Ovary (tissue), 9 donors: ENCODE measurements around the gene NPAT. TPM values are rescaled to one million over a fixed set of nuclear protein-coding genes. Genes with fewer than 3 reads are reported as not detected.

Experiments
- DNase-seq, 5 donors: peaks; one replicate each; pipeline ENCODE4 v3.0.0-alpha.2; 2019 to 2020
- H3K27ac ChIP-seq, 2 donors: fragments of 200-600 bp; one replicate each; pipeline versions ENCODE4 v1.5.1 to v1.8.0; 2019 to 2022
- H3K27me3 ChIP-seq: fragments of 200-600 bp; one replicate; pipeline ENCODE4 v1.8.0; 2022
- H3K36me3 ChIP-seq: fragments of 200-600 bp; sonication (generic); one replicate; pipeline ENCODE4 v1.5.1; 2019
- H3K4me1 ChIP-seq: one replicate; pipeline ENCODE4 v1.8.1; 2013; ENCODE audit warnings: mild to moderate bottlenecking, moderate library complexity; ENCODE audit not compliant: insufficient read depth
- H3K4me3 ChIP-seq: fragments of 200-600 bp; sonication (generic); one replicate; pipeline ENCODE4 v1.5.1; 2017
- H3K9me3 ChIP-seq, 2 donors: fragments of 200-600 bp in 1 of 2; sonication (generic) in 1 of 2; one replicate each; pipeline versions ENCODE4 v1.5.1 to v1.8.1; 2013 to 2019; ENCODE audit warnings: mild to moderate bottlenecking in 1 of 2, moderate library complexity in 1 of 2
- CTCF ChIP-seq, 3 donors: fragments of 450-650 bp in 2 of 3; fragments of 200-600 bp in 1 of 3; IDR thresholded peaks; one replicate each; pipeline versions ENCODE4 v1.5.1 to v1.8.0; 2016 to 2022; ENCODE audit warnings: antibody characterized with exemption in 3 of 3, mild to moderate bottlenecking in 1 of 3
- EP300 ChIP-seq: sonication (generic); formaldehyde crosslinking; IDR thresholded peaks from one replicate; pipeline ENCODE4 v1.6.1; 2017; ENCODE audit warnings: antibody characterized with exemption
- POLR2A ChIP-seq: fragments of 450-650 bp; IDR thresholded peaks from one replicate; pipeline ENCODE4 v1.6.1; 2017; ENCODE audit warnings: antibody characterized with exemption, mild to moderate bottlenecking, moderate library complexity
- WGBS, 3 donors: extraction: QIAGEN DNeasy Blood & Tissue Kit in 1 of 3; methylation state at CpG; one replicate each; pipeline versions ENCODE4 v1.1.5 to v1.1.7; 2013 to 2017; 5-methylcytosine and 5-hydroxymethylcytosine counted together
- intact Hi-C, 4 donors: fragments of 100-400 bp; cut with DNase I; formaldehyde crosslinking; loops; one replicate each; pipeline versions ENCODE4 v1.11.0 to v1.15.1; 2022 to 2023
- polyA plus RNA-seq, 2 donors: library from polyadenylated mRNA; stranded (reverse); fragments of 200-250 nt in 1 of 2; fragments of 350-450 nt in 1 of 2; fragmentation: Illumina TruSeq in 1 of 2; extraction: RNeasy Lipid Tissue Mini Kit (QIAGEN cat#74804) in 1 of 2; gene quantifications; one replicate each; pipeline ENCODE4 v1.2.3, GENCODE V29; 2013 to 2014
- total RNA-seq, 7 donors: library from RNA; depleted of rRNA in 2 of 7; stranded (reverse); fragments of >200 nt in 2 of 7; fragmentation: NEBNext Ultra II Directional in 3 of 7; extraction: Animal tissue kit (Norgen Biotek cat#: 25700) in 3 of 7; gene quantifications; one replicate each; pipeline versions ENCODE4 v1.1.0 to v1.2.4, GENCODE V29; 2016 to 2023
- donor health status: DM: no; HTN: no; CAD: no; lungs with moderate emphysema.
- donor health status: DM: no; HTN: no; CAD: no.
- donor health status: Bipolar disorder and iron deficiency.
- donor health status: DM: yes; HTN: yes; CAD: no.
- donor health status: DM: no; HTN: no; CAD: no.
- donor health status: DM: yes; HTN: yes; CAD: no.

Gene NPAT
- total and polyA plus RNA-seq, 9 donors = 6.2 to 23.3 (median 16.5) TPM

- 94 to 95% (median 94%) methylated on average over 2 of the region's 2 CpGs for WGBS, 3 donors
- Histone ChIP-seq H3K9me3 (no peaks in the 10 kb centered on the region), H3K36me3 (no peaks in the 10 kb centered on the region), H3K4me3 (no peak overlapping the region), H3K4me1 (peaks cover 3% of the 10 kb centered on the region), H3K27me3 (no peaks in the 10 kb centered on the region), H3K27ac (no peak overlapping the region)
- intact Hi-C loops = loop anchor here in 2 of 4 donors (10.0 kb wide), 2 partner anchors 101 to 239 kb away; partner anchors contain the start of genes ACAT1 (in 1 of the 2) and C11orf65 (in 1 of the 2)
- no peak for DNase-seq
- TF ChIP-seq EP300 = no peak
Measured at GRCh38 chr11:108226036-108226435, 3.6 kb upstream of the NPAT start.

- Histone ChIP-seq H3K4me1 (peaks cover 5% of the 10 kb centered on the region), H3K36me3 (no peaks in the 10 kb centered on the region), H3K27ac (no peak overlapping the region), H3K4me3 (no peak overlapping the region), H3K27me3 (no peaks in the 10 kb centered on the region), H3K9me3 (no peaks in the 10 kb centered on the region)
- DNase-seq = no peak
- 91 to 92% (median 92%) methylated on average over 14 of the region's 14 CpGs for WGBS, 3 donors
- intact Hi-C loops = loop anchor here in 2 of 4 donors (5.0 to 10.0 kb wide), 5 partner anchors 100 to 442 kb away; partner anchors contain the start of genes ACAT1 (in 2 of the 2), C11orf65 (in 1 of the 2), CUL5 (in 1 of the 2) and DDX10 (in 1 of the 2)
- TF ChIP-seq POLR2A (no peak), EP300 (no peak), CTCF (IDR thresholded peaks at IDR 0.05) (no peak)
Measured at GRCh38 chr11:108224911-108225786, 2.7 kb upstream of the NPAT start.

DNA sequence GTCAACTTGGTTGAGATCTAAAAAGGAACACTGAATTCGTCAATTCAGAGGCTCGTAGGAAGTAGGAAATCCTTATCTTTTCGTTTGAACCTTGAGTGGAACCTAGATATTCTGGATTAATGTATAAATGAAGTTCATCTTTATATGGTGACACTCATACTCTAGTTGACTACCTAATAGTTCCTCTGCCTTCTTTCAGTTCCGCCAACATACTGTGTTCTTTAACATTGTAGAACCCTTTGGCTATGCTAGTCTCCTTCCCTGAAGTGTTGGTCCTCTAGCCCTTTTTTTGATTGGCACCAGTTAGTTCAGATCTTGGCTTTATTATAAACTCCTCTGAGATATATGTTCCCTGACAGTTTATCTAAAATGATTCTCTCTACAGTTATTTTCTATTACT is 1.9 kb upstream of the NPAT start:
- DNase-seq = no peak
- Histone ChIP-seq H3K9me3 (no peaks in the 10 kb centered on the region), H3K27ac (peak overlapping the region in 1 of 2 donors; percentile 95), H3K4me3 (peak overlapping the region; percentile 71), H3K36me3 (no peaks in the 10 kb centered on the region), H3K27me3 (no peaks in the 10 kb centered on the region), H3K4me1 (peaks cover 5% of the 10 kb centered on the region)
- intact Hi-C loops = loop anchor here in 2 of 4 donors (5.0 to 10.0 kb wide), 5 partner anchors 100 to 443 kb away; partner anchors contain the start of genes ACAT1 (in 2 of the 2), C11orf65 (in 1 of the 2), CUL5 (in 1 of the 2) and DDX10 (in 1 of the 2)
- no peak for TF ChIP-seq CTCF (IDR thresholded peaks at IDR 0.05)
- no peak for TF ChIP-seq EP300
- TF ChIP-seq POLR2A = no peak
- 61 to 68% (median 67%) methylated on average over 4 of the region's 4 CpGs for WGBS, 3 donors

DNA sequence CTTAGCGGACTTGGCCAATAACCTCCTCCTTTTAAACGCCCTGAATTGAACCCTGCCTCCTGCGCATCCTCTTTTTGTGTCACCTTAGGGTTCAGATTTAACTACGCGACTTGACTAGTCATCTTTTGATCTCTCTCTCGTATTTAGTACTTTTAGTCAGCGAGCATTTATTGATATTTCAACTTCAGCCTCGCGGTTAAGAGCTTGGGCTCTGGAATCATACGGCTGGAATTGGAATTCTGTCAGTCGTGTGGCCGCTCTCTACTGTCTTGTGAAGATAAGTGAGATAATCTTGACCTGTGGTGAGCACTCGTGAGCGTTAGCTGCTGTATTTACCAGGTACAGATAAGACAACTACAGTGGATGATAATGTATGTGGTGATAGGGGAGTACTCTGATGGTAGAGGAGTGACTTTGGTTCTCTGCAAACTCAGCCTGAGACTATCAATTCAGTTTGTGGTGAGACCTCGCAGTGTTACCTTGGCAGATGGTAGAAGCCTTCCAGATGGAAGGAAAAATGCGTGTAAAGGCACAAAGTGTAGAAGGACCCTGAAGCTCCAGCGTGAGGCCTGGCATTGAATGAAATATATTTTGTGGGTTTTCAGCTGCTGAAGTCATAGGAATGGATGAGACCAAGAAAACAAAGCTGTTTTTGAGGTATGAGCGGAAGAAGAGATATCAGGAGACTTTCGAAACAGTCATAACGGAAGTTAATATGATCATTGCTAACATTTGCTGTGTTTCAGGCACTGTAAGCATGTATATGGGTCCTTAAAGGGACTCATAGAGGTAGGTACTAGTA is 1.1 kb upstream of the NPAT start:
- no peak for DNase-seq
- H3K36me3 ChIP-seq = no peaks in the 10 kb centered on the region
- intact Hi-C loops = loop anchor here in 2 of 4 donors (5.0 to 10.0 kb wide), 5 partner anchors 99 to 444 kb away; partner anchors contain the start of genes ACAT1 (in 2 of the 2), C11orf65 (in 1 of the 2), CUL5 (in 1 of the 2) and DDX10 (in 1 of the 2)
- no peak for TF ChIP-seq POLR2A
- no peak for TF ChIP-seq EP300
- no peak for TF ChIP-seq CTCF (IDR thresholded peaks at IDR 0.05)
- WGBS, 3 donors = 2 to 5% (median 2%) methylated on average over 20 of the region's 20 CpGs
- no peaks in the 10 kb centered on the region for H3K27me3 ChIP-seq
- peaks cover 5% of the 10 kb centered on the region for H3K4me1 ChIP-seq
- peak overlapping the region; percentile 30 to 95 for H3K27ac ChIP-seq
- H3K9me3 ChIP-seq = no peaks in the 10 kb centered on the region
- peak overlapping the region; percentile 71 for H3K4me3 ChIP-seq
